Activated naive CD4-positive, alpha-beta T cell treated with anti-CD3 and anti-CD28 coated beads, Interleukin-2, amount 10 ng/mL, durations not matched to agents 5 hours and 36 hours (primary cell): ENCODE results near the gene MUC5B. TPM values are rescaled to one million over a fixed set of nuclear protein-coding genes. Genes with fewer than 3 reads are reported as not detected.

Experiments
- microRNA-seq: library from miRNA; unstranded; fragments of <30 nt; microRNA quantifications from one replicate; pipeline ENCODE4 v1.2.0, GENCODE V29; 2022; ENCODE audit warnings: borderline microRNAs expressed, borderline replicate concordance
- total RNA-seq, 2 experiments: library from RNA; stranded (reverse); gene quantifications; one replicate each; pipeline ENCODE4 v1.2.3, GENCODE V29; 2021

Gene MUC5B
- not detected for total RNA-seq

GRCh38 chr11:1222491-1223345, at the start of gene MUC5B:
Gene MUC5B, plus strand, starts transcription at chr11:1223066. Its CDS starts 58 bp downstream, at chr11:1223124.

GRCh38 chr11:1309498-1310317, 86.8 kb downstream of the MUC5B start, which contains the start of gene TOLLIP:
Gene TOLLIP, minus strand, starts transcription at chr11:1309632. Its CDS starts 134 bp downstream, at chr11:1309498.

Small RNAs within 50 kb of the gene (microRNA-seq; reads per million reads assigned to microRNA genes)
- gene MIR6744: not detected

Other genes with a start within 250 kb of the MUC5B start
- not detected for gene MUC6, start 186.3 kb upstream of the MUC5B start, total RNA-seq
- gene MUC2, start 148.2 kb upstream of the MUC5B start, total RNA-seq: not detected
- gene MUC5AC, start 65.1 kb upstream of the MUC5B start, total RNA-seq: not detected
- gene TOLLIP, start 86.6 kb downstream of the MUC5B start, total RNA-seq: 10 to 100 TPM; 36.2 to 38.6 TPM
- not detected for gene BRSK2, start 166.9 kb downstream of the MUC5B start, total RNA-seq